T-helper 17 cell (primary cell): ENCODE results near the gene TNFRSF11A. TPM values are rescaled to one million over a fixed set of nuclear protein-coding genes. Genes with fewer than 3 reads are reported as not detected.

Experiments used
- ATAC-seq: fragments of 150-1000 bp; cut with Tn5 transposase; 2 replicates; pipeline ENCODE4 v1.10.0; 2021; ENCODE audit warnings: mild to moderate bottlenecking, moderate library complexity
- DNase-seq, 3 donors: peaks; one replicate each; pipeline versions ENCODE4 v3.0.0 to v3.0.0-alpha.2; 2020 to 2021
- H3K9me3 ChIP-seq: one replicate; pipeline ENCODE4 v1.7.0; 2013; ENCODE audit warnings: low read length, mild to moderate bottlenecking; ENCODE audit not compliant: control insufficient read depth, poor library complexity, severe bottlenecking
- H3K27ac Mint-ChIP-seq: one replicate; pipeline ENCODE4 v1.8.0; 2022; ENCODE audit warnings: mild to moderate bottlenecking, moderate library complexity, mixed read lengths
- H3K27me3 Mint-ChIP-seq: one replicate; pipeline ENCODE4 v1.8.0; 2022; ENCODE audit warnings: mixed read lengths
- H3K36me3 Mint-ChIP-seq: one replicate; pipeline ENCODE4 v1.8.0; 2022; ENCODE audit warnings: low read depth, mixed read lengths
- H3K4me1 Mint-ChIP-seq: one replicate; pipeline ENCODE4 v1.8.0; 2022; ENCODE audit warnings: mild to moderate bottlenecking, mixed read lengths
- H3K4me3 Mint-ChIP-seq: one replicate; pipeline ENCODE4 v1.8.0; 2022; ENCODE audit warnings: mild to moderate bottlenecking, moderate library complexity, mixed read lengths
- total RNA-seq, 4 donors: library from RNA in 2 of 4; stranded (reverse) in 2 of 4; gene quantifications; one replicate each; pipeline ENCODE4 v1.2.3 and lab custom pipeline; 2022 to 2026

The TNFRSF11A gene
- total RNA-seq, 2 donors from 2014 or later = 1.2 to 3.1 TPM

GRCh38 chr18:62300359-62300963 is 24.6 kb upstream of the TNFRSF11A start:
- DNase-seq (no peak), ATAC-seq (no peak)
- Mint-ChIP-seq H3K27ac (peak overlapping the region; percentile 32), H3K36me3 (peaks cover 37% of the 10 kb centered on the region), H3K4me3 (no peak overlapping the region), H3K27me3 (no peaks in the 10 kb centered on the region), H3K4me1 (peaks cover 25% of the 10 kb centered on the region)
- no peaks in the 10 kb centered on the region for H3K9me3 ChIP-seq

- H3K27ac Mint-ChIP-seq = no peak overlapping the region
- no peak overlapping the region for H3K4me3 Mint-ChIP-seq
- H3K27me3 Mint-ChIP-seq = no peaks in the 10 kb centered on the region
- H3K9me3 ChIP-seq = no peaks in the 10 kb centered on the region
- H3K4me1 Mint-ChIP-seq = peaks cover 25% of the 10 kb centered on the region
- peaks cover 37% of the 10 kb centered on the region for H3K36me3 Mint-ChIP-seq
- ATAC-seq (no peak), DNase-seq (no peak)
Observed at GRCh38 chr18:62301322-62301721, 23.8 kb upstream of the TNFRSF11A start.

GRCh38 chr18:62312851-62313250 is 12.3 kb upstream of the TNFRSF11A start:
- no peak for ATAC-seq
- peaks cover 2% of the 10 kb centered on the region for H3K9me3 ChIP-seq
- no peak for DNase-seq
- no peak overlapping the region for H3K27ac Mint-ChIP-seq
- H3K36me3 Mint-ChIP-seq = no peaks in the 10 kb centered on the region
- no peak overlapping the region for H3K4me3 Mint-ChIP-seq
- no peaks in the 10 kb centered on the region for H3K4me1 Mint-ChIP-seq
- H3K27me3 Mint-ChIP-seq = peaks cover 8% of the 10 kb centered on the region

GRCh38 chr18:62318228-62319180 is 6.6 kb upstream of the TNFRSF11A start:
- H3K4me3 Mint-ChIP-seq = no peak overlapping the region
- no peaks in the 10 kb centered on the region for H3K9me3 ChIP-seq
- H3K27me3 Mint-ChIP-seq = peaks cover 25% of the 10 kb centered on the region
- no peak overlapping the region for H3K27ac Mint-ChIP-seq
- ATAC-seq (no peak), DNase-seq (no peak)
- no peaks in the 10 kb centered on the region for H3K4me1 Mint-ChIP-seq
- no peaks in the 10 kb centered on the region for H3K36me3 Mint-ChIP-seq

- H3K4me1 Mint-ChIP-seq = peaks cover 12% of the 10 kb centered on the region
- peaks cover 2% of the 10 kb centered on the region for H3K36me3 Mint-ChIP-seq
- ATAC-seq = no peak
Observed at GRCh38 chr18:62321201-62321600, 3.9 kb upstream of the TNFRSF11A start.

DNA sequence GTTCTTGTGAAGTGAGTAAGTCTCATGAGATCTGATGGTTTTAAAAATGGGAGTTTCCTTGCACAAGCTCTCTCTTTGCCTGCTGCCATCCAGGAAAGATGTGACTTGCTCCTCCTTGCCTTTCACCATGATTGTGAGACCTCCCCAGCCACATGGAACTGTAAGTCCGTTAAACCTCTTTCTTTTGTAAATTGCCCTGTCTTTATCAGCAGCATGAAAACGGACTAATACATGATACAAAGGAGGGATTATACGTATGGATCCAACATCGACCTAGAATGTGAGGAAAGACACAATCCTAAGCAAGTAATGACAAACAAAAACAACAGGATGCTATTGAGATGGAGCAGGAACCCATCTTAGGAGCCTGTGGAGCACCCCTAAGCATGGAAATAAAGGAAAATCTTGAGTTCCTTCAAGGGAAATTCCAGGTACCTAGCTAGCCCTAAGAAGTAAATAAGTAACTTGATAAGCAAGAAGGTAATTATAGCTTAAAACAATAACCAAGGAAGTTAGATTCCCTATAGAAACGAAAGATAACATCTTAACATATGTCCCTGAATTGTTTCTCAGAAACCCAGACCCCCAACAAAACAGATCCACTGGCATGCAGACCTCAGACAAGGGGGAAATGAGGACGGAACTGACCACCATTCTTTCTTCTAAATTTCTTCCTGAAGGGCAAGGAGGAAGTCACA is 1.5 kb upstream of the TNFRSF11A start:
- Mint-ChIP-seq H3K27me3 (peaks cover 54% of the 10 kb centered on the region), H3K27ac (no peak overlapping the region), H3K36me3 (peaks cover 2% of the 10 kb centered on the region), H3K4me1 (peaks cover 14% of the 10 kb centered on the region), H3K4me3 (peak overlapping the region; percentile 59)
- H3K9me3 ChIP-seq = no peaks in the 10 kb centered on the region
- no peak for ATAC-seq
- no peak for DNase-seq

More at GRCh38 chr18:62321201-62321600, 3.9 kb upstream of the TNFRSF11A start:
- no peaks in the 10 kb centered on the region for H3K9me3 ChIP-seq
- peaks cover 43% of the 10 kb centered on the region for H3K27me3 Mint-ChIP-seq
- no peak overlapping the region for H3K4me3 Mint-ChIP-seq
- no peak overlapping the region for H3K27ac Mint-ChIP-seq
- no peak for DNase-seq

DNA sequence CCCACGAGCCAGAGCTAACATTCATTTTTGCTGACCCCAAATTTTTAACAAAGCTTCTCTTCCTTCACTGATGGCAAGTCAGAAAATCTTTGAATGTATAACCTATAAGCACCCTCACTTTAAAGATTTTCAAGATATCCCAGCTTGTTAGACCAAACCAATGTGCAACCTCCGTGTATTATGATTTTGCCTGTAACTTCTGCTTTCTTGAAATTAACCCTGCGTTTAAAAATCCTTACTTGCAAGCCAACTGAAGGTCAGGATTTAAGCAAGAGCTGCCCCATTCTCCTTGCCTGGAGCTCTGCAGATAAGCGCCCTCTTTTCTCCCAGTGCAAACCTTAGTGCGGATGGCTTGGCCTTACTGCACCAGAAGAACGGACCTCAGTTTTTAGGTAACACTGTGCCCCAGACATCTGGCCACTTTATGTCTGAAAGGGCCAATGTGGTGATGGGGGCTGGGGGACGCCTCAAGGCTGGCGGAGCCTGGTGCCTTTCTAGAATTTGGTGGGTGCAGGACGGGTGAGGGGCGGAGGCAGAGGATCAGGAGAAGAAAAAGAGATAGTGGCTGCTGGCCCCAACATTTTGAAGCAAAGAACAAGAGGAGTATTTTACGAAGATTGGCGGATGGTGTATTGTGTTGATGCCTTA is 805 bp upstream of the TNFRSF11A start:
- Mint-ChIP-seq H3K36me3 (peaks cover 2% of the 10 kb centered on the region), H3K27ac (no peak overlapping the region), H3K4me1 (peaks cover 15% of the 10 kb centered on the region), H3K4me3 (peak overlapping the region; percentile 84), H3K27me3 (peaks cover 61% of the 10 kb centered on the region)
- no peaks in the 10 kb centered on the region for H3K9me3 ChIP-seq
- no peak for DNase-seq
- ATAC-seq = no peak

- peak overlapping the region; percentile 68 for H3K27ac Mint-ChIP-seq
- ATAC-seq (no peak), DNase-seq (no peak)
- H3K4me3 Mint-ChIP-seq = peak overlapping the region; percentile 88
- no peaks in the 10 kb centered on the region for H3K9me3 ChIP-seq
- peaks cover 75% of the 10 kb centered on the region for H3K27me3 Mint-ChIP-seq
- peaks cover 27% of the 10 kb centered on the region for H3K4me1 Mint-ChIP-seq
- H3K36me3 Mint-ChIP-seq = peaks cover 2% of the 10 kb centered on the region
Observed at GRCh38 chr18:62325806-62326645, 916 bp downstream of the TNFRSF11A start.

DNA sequence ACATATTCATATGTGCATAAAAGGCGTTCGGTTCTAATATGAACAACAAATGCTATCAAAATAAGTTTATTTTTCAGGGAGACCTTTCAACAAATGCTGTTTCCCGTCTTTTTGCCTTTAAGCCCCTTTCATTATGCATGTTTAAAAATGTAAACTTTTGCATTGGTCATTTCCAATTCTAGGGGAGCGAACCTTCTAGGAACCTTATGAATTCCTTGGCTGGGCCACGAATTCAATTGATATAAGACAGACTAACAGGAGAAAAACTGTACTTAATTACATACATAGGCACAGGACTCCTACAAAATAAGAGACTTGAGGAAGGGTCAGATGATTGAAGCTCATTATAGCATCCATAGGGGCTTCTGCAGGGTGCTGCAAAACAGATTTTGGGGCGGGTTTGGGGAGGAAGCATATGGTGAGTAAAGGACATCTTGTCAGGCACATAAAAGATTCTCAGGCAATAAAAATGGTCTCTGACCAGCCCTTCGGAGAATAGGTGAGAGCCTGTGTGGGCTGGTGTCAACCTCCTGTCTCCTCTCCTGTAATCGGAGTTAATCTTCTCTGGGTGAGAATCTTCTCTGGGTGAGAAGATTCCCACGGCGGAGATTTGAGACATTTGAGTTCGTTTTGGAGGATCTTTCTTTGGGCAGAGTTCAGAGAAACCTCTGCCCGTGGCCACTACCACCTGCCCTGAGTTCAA is 1.7 kb downstream of the TNFRSF11A start:
- Mint-ChIP-seq H3K4me1 (peaks cover 30% of the 10 kb centered on the region), H3K27me3 (peaks cover 79% of the 10 kb centered on the region), H3K27ac (no peak overlapping the region), H3K36me3 (peaks cover 3% of the 10 kb centered on the region), H3K4me3 (peak overlapping the region; percentile 88)
- H3K9me3 ChIP-seq = no peaks in the 10 kb centered on the region
- ATAC-seq (no peak), DNase-seq (no peak)

DNA sequence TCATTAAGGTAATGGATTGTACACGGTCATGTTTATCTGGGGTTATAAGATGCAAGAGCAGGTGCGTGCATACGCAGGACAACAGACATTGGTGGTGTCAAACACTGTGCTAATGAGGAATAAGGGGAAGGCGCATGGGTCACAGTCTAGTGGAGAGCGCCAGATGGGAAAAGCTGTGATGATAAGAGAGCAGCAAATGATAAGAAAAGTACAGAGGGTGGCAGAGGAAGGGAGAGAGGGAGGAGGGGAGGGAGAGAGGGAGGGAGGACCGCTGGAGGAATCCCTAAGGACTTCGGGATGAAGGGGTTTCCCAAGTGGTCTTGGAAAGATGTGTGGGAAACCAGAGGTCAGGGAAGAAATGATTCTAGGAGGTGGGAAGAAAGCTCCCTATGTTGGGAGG is 2.9 kb downstream of the TNFRSF11A start:
- peaks cover 30% of the 10 kb centered on the region for H3K4me1 Mint-ChIP-seq
- ATAC-seq (no peak), DNase-seq (no peak)
- H3K27ac Mint-ChIP-seq = no peak overlapping the region
- H3K9me3 ChIP-seq = no peaks in the 10 kb centered on the region
- peaks cover 5% of the 10 kb centered on the region for H3K36me3 Mint-ChIP-seq
- peaks cover 81% of the 10 kb centered on the region for H3K27me3 Mint-ChIP-seq
- no peak overlapping the region for H3K4me3 Mint-ChIP-seq

DNA sequence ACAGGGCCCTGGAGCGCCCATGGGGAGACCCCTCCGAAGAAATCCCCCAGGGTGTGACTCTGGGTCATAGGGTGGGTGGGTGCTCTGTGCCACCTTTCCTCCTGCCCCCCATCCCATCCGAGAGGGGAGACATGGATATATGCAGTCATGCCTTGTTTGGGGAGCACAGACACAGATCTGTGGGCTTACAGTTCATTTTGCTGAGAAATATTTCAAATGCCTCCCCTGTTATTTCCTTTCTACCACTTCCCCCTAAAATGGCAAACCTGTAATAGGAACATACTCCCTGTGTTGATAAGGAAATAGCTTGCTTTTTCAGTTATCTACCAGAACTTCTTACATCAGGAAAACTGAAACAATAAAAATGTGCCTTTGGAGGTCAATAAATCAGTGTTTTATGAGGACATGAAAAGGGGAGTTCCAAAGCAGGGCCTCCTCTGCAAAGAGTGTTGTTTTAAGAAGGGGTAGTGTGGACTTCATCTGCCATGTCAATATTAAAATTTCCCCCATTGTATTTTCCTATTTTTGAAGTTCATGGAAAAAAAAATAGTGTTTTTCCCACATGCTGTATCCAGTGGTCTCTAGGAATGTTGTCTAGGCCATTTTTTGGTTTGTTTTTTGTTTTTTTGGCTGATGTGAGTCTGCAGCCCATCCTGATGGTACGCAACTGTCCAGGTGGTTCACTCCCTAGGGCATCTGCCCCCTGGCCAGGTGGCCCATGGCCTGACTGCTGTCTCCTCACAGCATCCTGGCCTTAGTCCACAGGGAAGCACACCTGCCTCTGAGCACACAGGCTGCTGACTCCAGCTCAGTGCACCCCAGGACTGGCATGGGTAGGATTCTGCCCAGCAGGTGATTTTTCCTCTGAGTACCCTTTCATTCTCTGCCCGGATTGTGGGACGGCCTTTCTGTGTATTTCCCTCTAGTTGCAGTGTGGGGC is 3.7 kb downstream of the TNFRSF11A start:
- ATAC-seq = no peak
- Mint-ChIP-seq H3K27ac (no peak overlapping the region), H3K4me1 (peaks cover 29% of the 10 kb centered on the region), H3K27me3 (peaks cover 81% of the 10 kb centered on the region), H3K4me3 (no peak overlapping the region), H3K36me3 (peaks cover 5% of the 10 kb centered on the region)
- no peak for DNase-seq
- no peaks in the 10 kb centered on the region for H3K9me3 ChIP-seq
